Tracheal epithelial cell (primary cell): Measurements from ENCODE around the gene NUP88. TPM values are rescaled to one million over a fixed set of nuclear protein-coding genes. Genes with fewer than 3 reads are reported as not detected.

ENCODE experiments used
- total RNA-seq: library from RNA; depleted of rRNA; stranded (reverse); fragments of >200 nt; gene quantifications from 2 replicates; pipeline ENCODE4 v1.2.1, GENCODE V29; 2014

The NUP88 gene
- 85.1 and 104 TPM in 2 replicates for total RNA-seq

DNA sequence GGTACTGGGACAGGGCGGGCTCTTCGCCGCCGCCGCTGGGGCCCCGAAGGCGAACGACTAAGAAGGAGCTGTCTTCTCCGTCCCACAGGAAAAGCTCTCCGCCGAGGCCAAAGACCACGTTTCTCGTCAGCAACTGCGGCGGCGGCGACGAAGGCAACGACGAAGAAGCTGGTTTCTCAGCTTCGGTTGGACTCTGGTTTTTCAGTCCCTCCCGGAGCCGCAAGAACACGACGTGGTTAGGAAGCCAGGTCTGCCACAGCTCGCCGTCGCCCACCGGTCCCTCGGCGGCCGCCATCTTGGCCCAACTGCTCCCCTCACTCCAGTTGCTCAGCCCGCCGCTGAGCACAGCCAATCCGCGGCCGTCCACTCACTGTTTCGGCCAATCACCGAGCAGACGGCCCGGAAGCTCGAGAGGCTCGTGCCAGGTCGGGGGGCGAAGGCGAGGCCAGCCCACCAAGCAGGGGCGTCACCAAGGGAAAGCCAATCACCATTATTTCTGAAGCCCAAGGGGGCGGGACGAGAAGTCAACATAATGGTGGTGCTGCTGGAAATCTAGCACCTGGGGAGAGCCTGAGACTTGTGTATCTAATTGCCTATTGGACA lies at the start of gene NUP88:
NUP88 (minus strand) TSS at position 307 of the 603 bp plus-strand sequence; CDS start at position 295, 12 bp downstream.

DNA sequence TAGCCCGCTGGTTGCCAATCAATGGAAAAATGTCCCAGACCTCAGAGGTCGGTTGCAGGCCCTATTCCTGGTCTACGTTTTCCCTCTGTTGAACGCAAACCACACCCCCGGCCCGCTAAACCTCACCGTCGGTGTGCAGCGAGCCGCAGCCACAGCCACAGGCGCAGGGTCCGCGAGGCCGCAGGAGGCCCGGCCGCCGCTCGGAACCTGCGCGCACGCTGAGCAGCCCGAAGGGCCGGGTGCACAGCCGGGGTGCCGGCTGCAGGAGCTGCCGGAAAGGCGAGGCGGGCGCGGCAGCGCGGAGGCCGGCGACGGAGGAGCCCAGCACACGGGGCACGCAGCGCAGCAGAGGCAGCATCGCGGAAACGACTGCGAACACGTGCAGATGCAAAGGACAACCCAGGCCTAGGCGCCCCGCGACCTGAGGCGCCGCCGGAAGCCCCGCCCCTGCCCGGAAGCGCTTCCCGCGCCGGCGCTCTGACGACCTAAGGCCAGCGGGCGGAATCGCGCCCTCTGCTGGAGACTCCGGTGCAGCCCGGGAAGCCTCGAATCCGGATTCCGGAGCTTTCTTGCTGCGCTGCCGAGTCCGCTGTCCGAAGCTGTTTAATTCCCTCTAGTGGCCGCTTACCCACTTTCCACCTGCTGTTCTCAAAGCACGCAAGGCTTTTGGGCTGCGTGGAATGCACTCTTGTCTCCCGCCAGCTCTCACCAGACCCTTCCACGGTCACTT lies 19.4 kb upstream of the NUP88 start, which contains the start of gene C1QBP:
C1QBP (minus strand) TSS at position 440 of the 730 bp plus-strand sequence; CDS start at position 358, 82 bp downstream.

DNA sequence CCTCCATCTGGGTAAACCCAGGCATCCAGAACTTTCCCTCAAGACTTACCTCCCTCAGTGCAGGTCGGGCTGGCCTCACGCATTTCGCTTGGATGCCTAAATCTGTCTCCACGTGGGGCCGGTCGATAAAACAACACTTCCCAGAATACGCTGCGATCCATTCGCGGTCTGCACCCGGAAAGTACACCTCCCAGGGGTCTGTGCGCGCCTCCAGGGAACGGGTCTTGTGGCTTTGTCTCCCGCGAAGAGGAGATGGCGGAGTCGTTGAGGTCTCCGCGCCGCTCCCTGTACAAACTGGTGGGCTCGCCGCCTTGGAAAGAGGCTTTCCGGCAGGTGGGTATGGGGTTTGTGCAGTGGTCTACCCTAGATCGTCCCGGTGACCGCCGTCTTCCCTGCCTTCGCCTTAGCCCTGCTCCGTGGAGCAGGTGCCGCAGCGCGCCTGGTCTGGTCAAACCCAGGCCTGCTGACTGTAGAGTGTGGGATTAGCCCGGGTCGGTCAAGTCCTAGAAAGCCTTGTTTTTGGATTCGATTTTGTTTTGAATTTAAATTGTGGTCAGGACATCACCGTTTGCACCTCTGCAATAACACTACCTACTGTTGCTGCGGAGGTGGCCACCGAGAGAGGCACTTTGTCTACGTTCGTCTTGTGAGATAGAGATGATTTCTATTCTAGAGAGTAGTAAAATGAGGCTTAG lies 644 bp upstream of the NUP88 start, which contains the start of gene RPAIN:
RPAIN (plus strand) TSS at position 224 of the 695 bp plus-strand sequence; CDS start at position 253, 29 bp downstream.

Other genes starting within 250 kb of the NUP88 start
- 2.3 and 4.6 TPM in 2 replicates for gene ZNF594, start 227.8 kb downstream of the NUP88 start, total RNA-seq
- gene SCIMP, start 184.8 kb downstream of the NUP88 start, total RNA-seq, result under 0.01 TPM in 1 of 2 replicates, not detected in the other
- gene RABEP1, start 137.4 kb downstream of the NUP88 start, total RNA-seq, result 28.4 and 37.5 TPM in 2 replicates
- 47.1 and 49.2 TPM in 2 replicates for gene RPAIN, start 520 bp upstream of the NUP88 start, total RNA-seq
- 324 and 401 TPM in 2 replicates for gene C1QBP, start 19.5 kb upstream of the NUP88 start, total RNA-seq
- 12.0 and 13.6 TPM in 2 replicates for gene DHX33, start 49.3 kb upstream of the NUP88 start, total RNA-seq
- 16.4 and 24.6 TPM in 2 replicates for gene DERL2, start 66.5 kb upstream of the NUP88 start, total RNA-seq
- 14.5 and 18.3 TPM in 2 replicates for gene MIS12, start 66.9 kb upstream of the NUP88 start, total RNA-seq
- 10.2 and 19.8 TPM in 2 replicates for gene NLRP1, start 164.8 kb upstream of the NUP88 start, total RNA-seq